ES-I3 (cell line): ENCODE results near the gene EXOSC7.

Experiments
- H3K36me3 ChIP-seq: 2 replicates; pipeline ENCODE4 v1.6.1; 2013; ENCODE audit warnings: mild to moderate bottlenecking, low read length, control low read depth, moderate library complexity; ENCODE audit not compliant: insufficient read depth
- H3K4me1 ChIP-seq: 2 replicates; pipeline ENCODE4 v1.6.1; 2013; ENCODE audit warnings: mild to moderate bottlenecking, control low read depth, low read length; ENCODE audit not compliant: insufficient read depth
- H3K9ac ChIP-seq: 2 replicates; pipeline ENCODE4 v1.6.1; 2013; ENCODE audit warnings: low read depth, mild to moderate bottlenecking, low read length, moderate library complexity
- H3K9me3 ChIP-seq: 2 replicates; pipeline ENCODE4 v1.6.1; 2013; ENCODE audit warnings: mild to moderate bottlenecking, low read length, moderate library complexity; ENCODE audit not compliant: control insufficient read depth, insufficient read depth

EXOSC7 gene

DNA sequence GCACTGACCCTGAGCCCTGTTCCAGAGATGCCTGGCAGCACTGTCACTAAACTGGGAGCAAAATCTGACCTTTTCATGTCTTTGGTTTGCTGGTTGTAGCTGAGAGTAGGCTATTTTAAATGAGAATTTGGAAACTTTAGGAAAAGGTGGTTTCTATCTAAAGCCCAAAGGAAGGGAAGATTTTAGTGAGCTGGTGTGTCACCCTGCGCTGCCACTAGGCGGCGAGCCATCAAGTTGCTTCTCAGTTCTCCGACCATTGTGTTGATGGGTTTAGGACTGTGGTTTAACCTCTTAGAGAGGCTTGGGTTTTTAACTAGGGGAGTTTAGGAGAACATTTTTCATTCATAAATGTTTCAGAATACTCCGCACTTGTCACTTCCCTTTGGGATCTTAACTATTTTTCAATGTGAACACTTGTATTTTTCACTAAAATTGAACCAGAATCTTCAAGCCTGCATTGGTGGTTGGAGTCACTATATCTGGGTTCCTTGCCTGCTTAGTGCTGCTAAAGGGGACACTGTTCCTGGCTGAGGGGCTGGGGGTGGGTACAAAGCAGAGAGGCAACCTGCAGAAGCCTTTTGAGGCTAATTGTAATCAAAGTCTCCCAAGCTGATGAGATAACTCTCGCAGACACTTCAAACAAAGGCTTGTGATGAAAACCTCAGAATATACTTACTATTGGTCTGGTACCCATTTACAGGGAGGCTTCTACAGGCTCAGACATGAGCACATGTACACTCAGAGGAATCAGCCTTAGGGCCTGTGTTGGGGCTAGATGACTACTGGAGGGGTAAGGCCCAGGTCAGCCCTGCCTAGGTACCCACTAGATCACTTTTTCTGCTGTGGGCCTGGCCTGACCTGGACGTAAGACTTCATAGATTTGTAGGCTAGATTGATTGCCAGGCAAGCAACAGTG is 16.8 kb downstream of the EXOSC7 start:
- Histone ChIP-seq H3K36me3 (peaks cover 15% of the 10 kb centered on the region), H3K9me3 (no peaks in the 10 kb centered on the region), H3K9ac (no peak overlapping the region), H3K4me1 (peaks cover 33% of the 10 kb centered on the region)

DNA sequence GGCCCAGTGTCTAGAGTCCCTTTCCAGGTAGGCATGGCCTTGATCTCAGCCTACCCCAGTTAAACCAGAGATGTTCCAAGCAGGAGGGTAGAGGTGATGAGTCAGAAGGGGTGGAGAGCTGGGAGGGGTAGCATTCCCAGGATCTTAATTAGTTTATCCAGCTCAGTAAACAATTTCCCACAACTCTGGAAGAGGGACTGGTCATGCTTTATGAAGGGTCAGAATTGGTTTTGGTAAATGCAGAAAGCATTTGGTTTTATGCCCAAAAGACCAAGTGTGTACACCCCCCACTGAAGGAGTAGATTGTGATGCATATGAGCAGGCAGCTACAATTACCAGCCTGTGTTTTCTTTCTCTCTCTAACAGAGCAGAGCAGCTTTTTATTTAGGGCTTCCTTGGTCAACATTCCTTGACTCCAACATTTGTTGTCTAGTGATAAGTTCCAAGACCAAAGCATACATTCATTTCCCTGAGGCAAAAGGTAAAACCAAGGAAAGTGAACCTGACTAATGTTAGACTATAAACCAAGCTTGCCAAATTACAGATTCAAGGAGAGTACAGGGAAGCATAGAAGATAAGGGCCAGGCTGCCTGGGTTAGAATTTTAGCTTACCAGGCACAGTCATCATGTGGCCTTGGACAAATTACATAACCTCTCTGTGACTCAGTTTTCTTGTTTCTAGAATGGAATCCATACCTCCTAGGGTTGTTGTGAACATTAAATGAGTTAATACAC is 17.6 kb downstream of the EXOSC7 start:
- H3K9me3 ChIP-seq = no peaks in the 10 kb centered on the region
- H3K9ac ChIP-seq = no peak overlapping the region
- H3K4me1 ChIP-seq = peaks cover 25% of the 10 kb centered on the region
- peaks cover 15% of the 10 kb centered on the region for H3K36me3 ChIP-seq

DNA sequence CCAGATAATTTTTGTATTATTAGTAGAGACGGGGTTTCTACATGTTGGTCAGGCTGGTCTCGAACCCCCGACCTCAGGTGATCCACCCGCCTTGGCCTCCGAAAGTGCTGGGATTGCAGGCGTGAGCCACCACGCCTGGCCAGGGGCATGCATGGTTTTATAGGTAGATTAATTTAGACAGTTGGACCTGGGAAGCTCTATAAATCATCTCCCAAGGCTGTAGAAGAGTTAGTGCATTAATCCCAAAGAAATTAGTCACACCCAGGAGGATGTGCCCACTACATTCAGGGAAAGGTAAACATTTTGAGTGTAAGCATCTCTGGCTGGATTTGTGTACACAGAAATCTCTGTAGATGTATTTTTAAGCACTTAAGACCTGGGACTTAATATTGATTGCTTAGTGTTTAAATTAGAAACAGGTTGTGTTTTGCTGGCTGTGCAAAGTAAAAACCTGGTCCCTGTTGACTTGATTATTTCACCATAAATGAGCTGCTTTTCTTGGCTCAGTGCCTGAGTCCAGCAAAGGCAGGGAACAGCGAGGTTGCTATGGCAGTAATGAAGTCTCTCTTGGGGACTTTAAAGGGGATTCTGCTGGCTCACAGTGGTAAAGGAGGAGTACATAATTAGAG is 19.2 kb downstream of the EXOSC7 start:
- H3K9me3 ChIP-seq = no peaks in the 10 kb centered on the region
- H3K36me3 ChIP-seq = peaks cover 11% of the 10 kb centered on the region
- H3K4me1 ChIP-seq = peaks cover 14% of the 10 kb centered on the region
- H3K9ac ChIP-seq = no peak overlapping the region

DNA sequence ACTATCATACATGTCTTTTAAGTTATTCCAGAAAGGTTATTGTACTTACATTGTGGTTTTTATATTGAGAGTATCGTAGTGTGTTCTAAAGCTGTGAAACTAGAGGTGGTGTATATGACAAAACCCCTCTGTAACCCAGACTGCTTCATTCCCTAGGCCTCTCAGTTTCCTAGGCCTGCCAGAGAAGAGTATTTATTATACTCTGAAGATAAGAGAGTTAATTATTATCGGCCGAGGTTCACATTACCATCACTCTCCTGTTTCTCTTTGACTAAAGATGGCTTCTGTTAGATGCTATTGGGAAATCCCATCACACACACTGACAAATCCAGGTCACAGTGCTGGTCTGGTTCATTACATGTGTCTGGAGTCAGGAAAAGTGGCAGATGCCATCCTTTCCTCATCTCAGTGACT is 20.5 kb downstream of the EXOSC7 start:
- Histone ChIP-seq H3K9me3 (no peaks in the 10 kb centered on the region), H3K36me3 (peaks cover 14% of the 10 kb centered on the region), H3K9ac (no peak overlapping the region), H3K4me1 (peaks cover 14% of the 10 kb centered on the region)

DNA sequence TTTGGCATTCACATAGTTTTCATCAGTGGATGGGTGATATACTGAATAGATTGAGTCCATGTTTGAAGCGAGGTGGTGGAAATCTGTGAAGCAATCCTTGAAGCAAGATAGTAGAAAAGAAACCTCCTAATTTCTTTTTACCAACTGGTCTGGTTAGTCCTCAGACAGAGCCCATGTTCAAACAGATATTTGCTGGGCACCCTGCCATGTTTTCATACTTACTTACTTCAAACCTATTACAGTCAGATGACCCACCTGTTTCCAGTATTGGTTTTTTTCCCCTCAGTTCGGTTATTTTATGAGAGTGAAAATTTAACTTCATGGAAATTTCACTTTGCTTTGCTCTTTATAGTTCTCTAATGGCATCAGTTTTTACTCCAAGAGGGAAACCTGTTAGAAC is 23.7 kb downstream of the EXOSC7 start:
- H3K36me3 ChIP-seq = peaks cover 24% of the 10 kb centered on the region
- H3K9me3 ChIP-seq = peaks cover 5% of the 10 kb centered on the region
- no peaks in the 10 kb centered on the region for H3K4me1 ChIP-seq
- no peak overlapping the region for H3K9ac ChIP-seq

DNA sequence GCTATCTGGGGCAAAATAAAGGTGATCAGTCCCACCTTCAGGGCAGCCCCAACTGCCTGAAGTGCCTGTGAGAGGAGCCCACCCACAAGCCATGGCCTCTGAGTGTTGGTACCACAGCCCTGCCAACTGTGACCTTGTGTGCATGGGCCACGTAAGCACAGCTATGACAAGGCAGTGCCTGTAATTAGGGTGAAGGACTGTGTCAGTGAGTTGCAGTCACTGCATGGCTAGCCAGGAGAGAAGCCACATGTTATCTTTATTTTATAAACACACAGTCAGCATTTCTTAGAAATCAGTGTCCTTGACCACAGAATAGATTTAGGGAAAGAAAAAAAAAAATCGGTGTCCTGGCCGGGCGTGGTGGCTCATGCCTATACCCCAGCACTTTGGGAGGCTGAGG is 24.8 kb downstream of the EXOSC7 start:
- no peak overlapping the region for H3K9ac ChIP-seq
- H3K4me1 ChIP-seq = no peaks in the 10 kb centered on the region
- peaks cover 33% of the 10 kb centered on the region for H3K36me3 ChIP-seq
- H3K9me3 ChIP-seq = peaks cover 5% of the 10 kb centered on the region

DNA sequence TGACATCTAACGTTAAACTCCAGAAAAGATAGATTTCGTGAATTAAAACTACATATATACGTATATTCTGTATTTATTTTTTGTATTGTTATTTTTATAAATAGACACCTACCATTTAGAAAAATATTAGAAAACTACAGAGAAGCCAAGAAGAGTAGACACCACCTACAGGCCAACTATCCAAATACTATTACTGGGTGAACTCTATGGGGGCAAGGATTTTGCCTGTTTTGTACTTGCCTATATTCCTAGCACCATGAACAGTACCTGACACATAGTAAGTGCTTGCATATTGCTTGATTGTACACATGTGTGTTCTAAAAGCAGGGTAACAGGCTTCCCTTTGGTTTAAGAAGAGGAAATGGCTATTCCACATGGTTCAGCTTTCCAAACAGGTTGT is 25.7 kb downstream of the EXOSC7 start:
- Histone ChIP-seq H3K4me1 (no peaks in the 10 kb centered on the region), H3K9me3 (peaks cover 5% of the 10 kb centered on the region), H3K36me3 (peaks cover 30% of the 10 kb centered on the region), H3K9ac (no peak overlapping the region)

DNA sequence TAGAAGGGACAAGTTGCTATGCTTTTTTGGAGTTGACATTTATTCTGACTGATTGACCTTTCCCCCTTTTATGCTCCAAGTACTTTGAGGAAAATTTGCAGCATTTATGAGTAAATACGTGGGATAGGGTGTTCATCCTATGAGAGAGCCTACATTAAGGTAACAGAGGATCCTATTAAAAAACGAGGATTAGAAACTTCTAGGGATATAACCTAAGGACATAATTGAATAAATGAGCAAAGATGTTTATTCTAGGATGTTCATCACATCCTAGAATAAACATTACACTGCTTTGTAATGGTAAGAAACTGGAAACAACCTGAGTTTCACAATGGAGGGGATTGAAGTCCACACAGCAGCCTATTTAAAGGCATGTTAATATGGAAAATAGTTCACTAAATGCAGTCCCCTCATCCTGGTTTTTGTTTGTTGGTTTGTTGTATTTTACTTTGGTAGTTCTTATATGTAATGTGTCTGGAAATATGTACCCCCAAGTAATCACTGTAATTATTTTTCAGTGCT is 26.2 kb downstream of the EXOSC7 start:
- peaks cover 30% of the 10 kb centered on the region for H3K36me3 ChIP-seq

DNA sequence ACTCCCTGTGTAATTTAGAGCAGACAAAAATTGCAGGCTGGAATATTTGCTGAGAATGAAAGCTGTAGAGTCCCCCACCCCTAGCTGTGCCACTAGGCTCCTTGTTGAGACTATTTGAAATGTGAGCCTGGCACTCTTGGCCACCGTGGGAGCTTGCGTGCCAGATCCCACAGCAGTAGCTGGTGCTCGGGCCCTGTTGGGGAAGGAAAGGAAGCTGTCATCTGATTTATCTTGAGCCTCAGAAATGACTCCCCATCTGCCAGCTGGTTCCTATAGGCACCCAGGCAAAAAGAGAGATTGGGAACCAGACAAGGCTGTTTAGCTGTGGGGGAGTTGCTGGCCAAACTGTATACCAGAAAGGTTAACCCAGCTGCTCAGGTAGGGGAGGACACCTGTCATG is 26.7 kb downstream of the EXOSC7 start:
- Histone ChIP-seq H3K4me1 (no peaks in the 10 kb centered on the region), H3K9ac (no peak overlapping the region), H3K36me3 (peaks cover 26% of the 10 kb centered on the region), H3K9me3 (peaks cover 5% of the 10 kb centered on the region)

More for the DNA sequence above, 26.2 kb downstream of the EXOSC7 start:
- Histone ChIP-seq H3K9ac (no peak overlapping the region), H3K4me1 (no peaks in the 10 kb centered on the region), H3K9me3 (peaks cover 5% of the 10 kb centered on the region)

DNA sequence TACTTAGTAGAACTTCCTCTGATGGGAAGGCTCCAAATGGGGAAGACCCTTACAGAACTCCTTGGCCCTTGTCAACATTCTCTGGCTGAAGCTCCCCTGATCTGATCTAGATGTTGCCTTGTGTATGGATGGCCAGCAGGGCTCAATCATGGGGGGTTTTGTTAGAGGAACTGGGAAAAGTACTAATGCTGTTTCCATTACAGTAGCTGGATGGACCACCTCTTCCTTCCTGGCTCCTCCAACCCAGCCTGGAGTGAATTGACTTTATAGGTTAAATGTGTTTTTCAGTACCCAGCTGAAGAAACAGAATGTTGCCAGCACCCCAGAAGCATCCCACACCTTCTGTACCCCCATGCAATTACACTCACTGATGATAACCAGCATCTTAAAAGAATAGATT is 27.4 kb downstream of the EXOSC7 start:
- Histone ChIP-seq H3K9me3 (peaks cover 5% of the 10 kb centered on the region), H3K36me3 (peaks cover 32% of the 10 kb centered on the region), H3K4me1 (no peaks in the 10 kb centered on the region), H3K9ac (no peak overlapping the region)

DNA sequence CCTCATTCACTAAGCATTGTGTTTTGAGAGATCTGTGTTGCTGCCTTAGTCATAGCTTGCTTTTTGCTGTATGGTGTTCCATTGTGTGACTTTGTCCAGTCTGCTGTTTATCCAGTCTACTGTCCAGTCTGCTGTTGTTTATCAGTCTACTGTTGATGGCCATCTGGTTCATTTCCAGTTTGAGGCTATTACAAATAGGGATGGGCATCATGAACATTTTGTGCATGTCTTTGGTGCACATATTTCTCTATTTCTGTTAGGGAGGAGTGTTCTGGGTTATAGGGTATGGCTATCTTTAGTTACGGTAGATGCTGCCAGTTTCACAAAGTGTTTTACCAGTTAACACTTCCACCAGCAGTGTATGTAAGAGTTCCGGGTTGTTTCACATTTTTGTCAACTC is 27.8 kb downstream of the EXOSC7 start:
- Histone ChIP-seq H3K4me1 (no peaks in the 10 kb centered on the region), H3K9me3 (peaks cover 5% of the 10 kb centered on the region), H3K36me3 (peaks cover 32% of the 10 kb centered on the region), H3K9ac (no peak overlapping the region)

DNA sequence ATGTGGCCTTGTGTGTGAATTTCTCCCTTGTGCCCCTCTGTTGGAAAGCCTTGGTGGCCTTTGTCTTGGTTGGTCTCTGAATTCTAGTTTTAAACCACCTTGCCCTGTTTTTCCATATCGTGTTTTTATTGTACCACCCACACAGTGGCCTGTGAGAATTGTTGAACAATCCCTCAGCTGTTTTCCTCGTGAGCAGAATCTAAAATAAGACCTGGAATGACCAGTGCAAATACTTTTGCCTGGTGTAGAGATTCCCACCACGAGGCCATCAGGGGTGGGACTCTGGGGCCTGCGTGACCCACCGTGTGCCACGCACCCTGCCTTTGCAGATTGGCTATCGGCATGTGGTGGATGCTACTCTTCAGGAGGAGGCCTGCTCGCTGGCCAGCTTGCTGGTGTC is 31.0 kb downstream of the EXOSC7 start:
- Histone ChIP-seq H3K4me1 (no peaks in the 10 kb centered on the region), H3K9ac (no peak overlapping the region), H3K9me3 (peaks cover 5% of the 10 kb centered on the region), H3K36me3 (peaks cover 38% of the 10 kb centered on the region)

DNA sequence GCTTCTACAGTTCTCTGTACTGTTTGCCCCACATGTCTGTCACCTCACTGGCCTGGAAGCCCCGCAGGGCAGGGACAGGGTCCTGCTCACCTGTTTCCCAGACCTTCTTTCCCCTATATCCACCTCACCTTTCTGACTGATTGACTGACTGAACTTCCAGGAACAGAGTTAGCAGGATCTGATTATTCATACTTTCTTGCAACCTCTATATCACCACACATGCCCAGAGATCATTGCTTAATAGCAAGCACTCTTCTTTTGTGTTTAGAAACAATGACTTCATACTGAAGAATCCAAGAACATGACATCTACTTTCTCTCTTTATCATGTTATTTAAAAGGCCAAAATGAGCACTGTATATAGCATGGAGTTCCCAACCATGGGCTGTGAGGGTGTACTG is 32.1 kb downstream of the EXOSC7 start:
- no peak overlapping the region for H3K9ac ChIP-seq
- H3K4me1 ChIP-seq = no peaks in the 10 kb centered on the region
- peaks cover 5% of the 10 kb centered on the region for H3K9me3 ChIP-seq
- peaks cover 36% of the 10 kb centered on the region for H3K36me3 ChIP-seq

DNA sequence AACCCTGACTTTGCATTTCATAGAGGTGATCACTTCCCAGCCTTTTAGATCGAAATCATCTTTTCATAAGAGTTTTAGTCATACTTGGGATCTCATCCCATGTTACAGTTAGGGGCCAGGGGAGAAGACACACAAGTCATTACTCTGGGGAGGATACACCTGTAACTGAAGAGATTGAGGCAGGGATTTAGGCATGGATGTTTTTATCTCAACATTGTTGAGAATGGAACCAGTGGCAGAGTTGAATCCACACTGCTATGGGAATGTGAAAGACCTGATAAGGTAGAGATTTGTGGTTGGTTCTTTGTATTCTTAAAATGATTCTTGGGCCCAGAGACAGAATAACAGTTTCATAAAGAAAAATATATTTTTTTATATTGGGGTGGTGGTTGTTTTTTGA is 33.8 kb downstream of the EXOSC7 start:
- H3K9me3 ChIP-seq = no peaks in the 10 kb centered on the region
- H3K4me1 ChIP-seq = no peaks in the 10 kb centered on the region
- peaks cover 36% of the 10 kb centered on the region for H3K36me3 ChIP-seq
- H3K9ac ChIP-seq = no peak overlapping the region
